Cardiac muscle cell (in vitro differentiated cells and primary cell): Measurements from ENCODE around the gene HSD17B7. TPM values are rescaled to one million over a fixed set of nuclear protein-coding genes. Genes with fewer than 3 reads are reported as not detected.

Experiments
- DNase-seq, 2 donors: peaks; one replicate each; pipeline versions ENCODE4 v3.0.0 to v3.0.0-alpha.2; 2010 to 2017; ENCODE audit warnings: low read depth in 1 of 2, low spot score in 1 of 2
- H3K27ac ChIP-seq: fragments of 200-600 bp; sonication (generic); 2 replicates; pipeline ENCODE4 v1.5.1; 2016
- H3K27me3 ChIP-seq: fragments of 200-600 bp; sonication (generic); 2 replicates; pipeline ENCODE4 v1.6.0; 2016; ENCODE audit warnings: control low read depth
- H3K36me3 ChIP-seq: fragments of 200-600 bp; sonication (generic); 2 replicates; pipeline ENCODE4 v1.5.1; 2016; ENCODE audit warnings: control low read depth
- H3K4me1 ChIP-seq: fragments of 200-600 bp; sonication (generic); 2 replicates; pipeline ENCODE4 v1.8.1; 2017; ENCODE audit warnings: low read depth, mild to moderate bottlenecking, mixed run types
- H3K4me3 ChIP-seq: fragments of 200-600 bp; sonication (generic); 2 replicates; pipeline ENCODE4 v1.5.1; 2016; ENCODE audit warnings: mild to moderate bottlenecking
- H3K9me3 ChIP-seq: fragments of 200-600 bp; sonication (generic); 2 replicates; pipeline ENCODE4 v1.5.1; 2017; ENCODE audit warnings: low read depth, mild to moderate bottlenecking, control low read depth
- CTCF ChIP-seq: IDR thresholded peaks from 2 replicates; pipeline ENCODE4 v1.5.1; 2012; ENCODE audit warnings: low read depth, mild to moderate bottlenecking, low read length
- polyA plus RNA-seq: library from polyadenylated mRNA; unstranded; fragments of >200 nt; fragmentation: Nextera tagmentation; extraction: Ambion mirVana; gene quantifications from 2 replicates; pipeline ENCODE4 v1.2.1, GENCODE V29; 2016
- total RNA-seq: library from RNA; depleted of rRNA; stranded (reverse); fragments of >200 nt; gene quantifications from 2 replicates; pipeline ENCODE4 v1.2.3, GENCODE V29; 2016

Gene HSD17B7
- total and polyA plus RNA-seq, 2 experiments from 2014 or later, result 12.7 to 48.7 TPM

GRCh38 chr1:162840250-162840839 lies 49.8 kb downstream of the HSD17B7 start:
- DNase-seq, result no peak
- peaks cover 7% of the 10 kb centered on the region for H3K4me1 ChIP-seq
- no peaks in the 10 kb centered on the region for H3K36me3 ChIP-seq
- no peak overlapping the region for H3K4me3 ChIP-seq
- TF ChIP-seq CTCF, result no peak
- H3K9me3 ChIP-seq, result no peaks in the 10 kb centered on the region
- no peak overlapping the region for H3K27ac ChIP-seq
- H3K27me3 ChIP-seq, result no peaks in the 10 kb centered on the region

- Histone ChIP-seq H3K4me1 (no peaks in the 10 kb centered on the region), H3K9me3 (no peaks in the 10 kb centered on the region), H3K36me3 (no peaks in the 10 kb centered on the region), H3K4me3 (no peak overlapping the region), H3K27ac (no peak overlapping the region), H3K27me3 (no peaks in the 10 kb centered on the region)
- no peak for DNase-seq
- no peak for TF ChIP-seq CTCF
Observed at GRCh38 chr1:162844153-162844552, 53.7 kb downstream of the HSD17B7 start.

GRCh38 chr1:162846256-162847212 lies 56.0 kb downstream of the HSD17B7 start:
- no peaks in the 10 kb centered on the region for H3K4me1 ChIP-seq
- H3K27ac ChIP-seq, result no peak overlapping the region
- TF ChIP-seq CTCF, result no peak
- DNase-seq, result no peak
- H3K36me3 ChIP-seq, result no peaks in the 10 kb centered on the region
- no peak overlapping the region for H3K4me3 ChIP-seq
- H3K27me3 ChIP-seq, result no peaks in the 10 kb centered on the region
- no peaks in the 10 kb centered on the region for H3K9me3 ChIP-seq

GRCh38 chr1:162847839-162848453 lies 57.4 kb downstream of the HSD17B7 start:
- H3K4me1 ChIP-seq, result no peaks in the 10 kb centered on the region
- no peak overlapping the region for H3K27ac ChIP-seq
- peak; percentile 83 to 88 for DNase-seq
- TF ChIP-seq CTCF, result peak; percentile 90
- H3K36me3 ChIP-seq, result no peaks in the 10 kb centered on the region
- H3K27me3 ChIP-seq, result no peaks in the 10 kb centered on the region
- H3K9me3 ChIP-seq, result no peaks in the 10 kb centered on the region
- no peak overlapping the region for H3K4me3 ChIP-seq

GRCh38 chr1:162849711-162850110 lies 59.2 kb downstream of the HSD17B7 start:
- Histone ChIP-seq H3K4me1 (no peaks in the 10 kb centered on the region), H3K9me3 (no peaks in the 10 kb centered on the region), H3K27me3 (no peaks in the 10 kb centered on the region), H3K4me3 (no peak overlapping the region), H3K27ac (no peak overlapping the region), H3K36me3 (no peaks in the 10 kb centered on the region)
- TF ChIP-seq CTCF, result no peak
- no peak for DNase-seq
